ENCODE results near the gene EIF2B2. TPM values are rescaled to one million over a fixed set of nuclear protein-coding genes. Genes with fewer than 3 reads are reported as not detected.

EIF2B2 gene
- total RNA-seq, 1 experiment from 2014 or later, result 48.3 TPM

GRCh38 chr14:75041613-75042012, 38.9 kb downstream of the EIF2B2 start:
- no peak for TF ChIP-seq CTCF (conservative IDR thresholded peaks at IDR 0.05)
- DNase-seq, result no peak
- no peak overlapping the region for H3K27ac ChIP-seq (ENCODE audit: insufficient read length, low read depth, low read length)
- 0 out of 2 replicates have a peak, but pooled peaks cover 2% of the 10 kb centered on the region for H3K4me1 ChIP-seq (ENCODE audit: insufficient read depth, low read length)
- H3K9me3 ChIP-seq (ENCODE audit: control insufficient read depth, low read depth, low read length), result no peaks in the 10 kb centered on the region
- Mint-ChIP-seq H3K4me3 (no peak overlapping the region), H3K9me3 (no peaks in the 10 kb centered on the region), H3K36me3 (ENCODE audit: insufficient read depth in 1 of 3, low read depth in 3 of 3) (peaks cover 1 to 23% (median 12%) of the 10 kb centered on the region in 3 experiments; a peak in 5 of 7 replicates), H3K4me1 (no peaks in the 10 kb centered on the region), H3K27me3 (ENCODE audit: low read depth) (no peaks in the 10 kb centered on the region), H3K27ac (no peak overlapping the region)
- peaks cover 3% of the 10 kb centered on the region for H3K79me1 ChIP-seq (ENCODE audit: insufficient read depth, low read depth, low read length, poor library complexity, severe bottlenecking)
- no peak overlapping the region for H4K91ac ChIP-seq (ENCODE audit: insufficient read length, low read depth, low read length)
- no peak overlapping the region for H2BK20ac ChIP-seq (ENCODE audit: low read depth, low read length, poor library complexity, severe bottlenecking)
- no peaks in the 10 kb centered on the region for H4K20me1 ChIP-seq (ENCODE audit: control insufficient read depth, insufficient read depth, insufficient read length)
- H3K56ac ChIP-seq (ENCODE audit: insufficient read length, low read depth, low read length), result no peak overlapping the region
- H3K23ac ChIP-seq (ENCODE audit: insufficient read length, low read depth, low read length), result no peak overlapping the region
- H4K8ac ChIP-seq (replicated peaks; ENCODE audit: insufficient read length, low read depth, low read length), result no peak overlapping the region
- H2BK5ac ChIP-seq (ENCODE audit: insufficient read length, low read length), result no peak overlapping the region
- no peak overlapping the region for H2BK120ac ChIP-seq (ENCODE audit: low read depth, low read length, poor library complexity, severe bottlenecking)
- H3K79me2 ChIP-seq (ENCODE audit: insufficient read depth, low read length), result no peaks in the 10 kb centered on the region
- H3K4ac ChIP-seq (ENCODE audit: low read depth, low read length), result no peak overlapping the region
- no peak overlapping the region for H2BK12ac ChIP-seq (ENCODE audit: insufficient read length, low read depth, low read length)
- H3K23me2 ChIP-seq (ENCODE audit: insufficient read length, low read depth, low read length, poor library complexity, severe bottlenecking), result no peaks in the 10 kb centered on the region
- no peak overlapping the region for H2AK5ac ChIP-seq (ENCODE audit: insufficient read length, low read length)
- no peak overlapping the region for H3K18ac ChIP-seq (ENCODE audit: insufficient read length, low read depth, low read length)
- H3T11ph ChIP-seq (ENCODE audit: low read length), result no peak overlapping the region
- H3K14ac ChIP-seq (ENCODE audit: insufficient read depth, low read length), result no peak overlapping the region
- WGBS (ENCODE audit: extremely low coverage, insufficient read length, low lambda C conversion rate), result no CpG with 5 or more reads among the region's 4 CpGs
- H2BK15ac ChIP-seq (ENCODE audit: low read depth, low read length), result no peak overlapping the region
- no peak overlapping the region for H3K4me2 ChIP-seq (ENCODE audit: insufficient read depth, insufficient read length, low read length)
- H3K9ac ChIP-seq (ENCODE audit: extremely low read depth, insufficient read length, low read length), result no peak overlapping the region
- no peaks in the 10 kb centered on the region for H3K27me3 ChIP-seq (ENCODE audit: insufficient read depth, low read length)
- no peak overlapping the region for H2AFZ ChIP-seq (ENCODE audit: low read length)
- no peak overlapping the region for H4K5ac ChIP-seq (ENCODE audit: insufficient read length, low read depth, low read length)

All from H9 (cell line).